Esophagus muscularis mucosa (tissue), 4 donors: ENCODE data around the gene XK. TPM values are rescaled to one million over a fixed set of nuclear protein-coding genes. Genes with fewer than 3 reads are reported as not detected.

Experiments used
- DNase-seq: peaks from one replicate; pipeline ENCODE4 v3.0.0-alpha.2; 2017; ENCODE audit errors: extremely low spot score
- H3K27ac ChIP-seq, 4 donors: fragments of 200-600 bp; sonication (generic); replicated peaks in 1 of 4; 1 replicate in 3 of 4; 2 replicates in 1 of 4; pipeline ENCODE4 v1.5.1; 2016 to 2019; ENCODE audit warnings: mild to moderate bottlenecking in 1 of 4
- H3K27me3 ChIP-seq, 4 donors: fragments of 200-600 bp; sonication (generic); one replicate each; pipeline versions ENCODE4 v1.5.1 to v1.6.0; 2016 to 2019
- H3K36me3 ChIP-seq, 4 donors: fragments of 200-600 bp; sonication (generic); one replicate each; pipeline ENCODE4 v1.5.1; 2016 to 2019
- H3K4me1 ChIP-seq, 4 donors: fragments of 200-600 bp; sonication (generic); one replicate each; pipeline ENCODE4 v1.5.1; 2016 to 2019
- H3K4me3 ChIP-seq, 4 donors: fragments of 200-600 bp; sonication (generic); 1 replicate in 2 of 4; 2 replicates in 2 of 4; pipeline ENCODE4 v1.5.1; 2016 to 2019; ENCODE audit warnings: mild to moderate bottlenecking in 4 of 4, moderate library complexity in 1 of 4
- H3K9me3 ChIP-seq, 4 donors: fragments of 200-600 bp; sonication (generic); 1 replicate in 3 of 4; 2 replicates in 1 of 4; pipeline ENCODE4 v1.5.1; 2016 to 2019
- EP300 ChIP-seq: sonication (generic); formaldehyde crosslinking; IDR thresholded peaks from one replicate; pipeline ENCODE4 v1.6.1; 2017; ENCODE audit warnings: antibody characterized with exemption
- POLR2A ChIP-seq: fragments of 450-650 bp; IDR thresholded peaks from one replicate; pipeline ENCODE4 v1.6.1; 2017; ENCODE audit warnings: antibody characterized with exemption, moderate library complexity, mild to moderate bottlenecking, low read depth
- POLR2AphosphoS5 ChIP-seq, 2 donors: sonication (generic); formaldehyde crosslinking; IDR thresholded peaks; one replicate each; pipeline ENCODE4 v1.6.1; 2017; ENCODE audit warnings: antibody characterized with exemption in 2 of 2
- WGBS: methylation state at CpG from one replicate; pipeline ENCODE4 v1.1.5; 2018; 5-methylcytosine and 5-hydroxymethylcytosine counted together
- intact Hi-C: fragments of 100-400 bp; cut with DNase I; formaldehyde crosslinking; loops from one replicate; pipeline ENCODE4 v1.15.1; 2023
- total RNA-seq, 4 donors: library from RNA; depleted of rRNA; stranded (reverse); fragments of >200 nt; gene quantifications; one replicate each; pipeline versions ENCODE4 v1.1.0 to v1.2.1, GENCODE V29; 2016
- TF ChIP-seq, protein P1 (sequence below), 3 experiments: fragments of 200-600 bp in 2 of 3; fragments of 450-650 bp in 1 of 3; sonication (generic) in 2 of 3; IDR thresholded peaks; one replicate each; pipeline ENCODE4 v1.5.1; 2017 to 2019; ENCODE audit warnings: antibody characterized with exemption in 3 of 3, mild to moderate bottlenecking in 2 of 3, moderate library complexity in 1 of 3

Gene XK
- total RNA-seq, 4 donors from 2014 or later, result 8.4 to 11.9 (median 9.9) TPM

DNA sequence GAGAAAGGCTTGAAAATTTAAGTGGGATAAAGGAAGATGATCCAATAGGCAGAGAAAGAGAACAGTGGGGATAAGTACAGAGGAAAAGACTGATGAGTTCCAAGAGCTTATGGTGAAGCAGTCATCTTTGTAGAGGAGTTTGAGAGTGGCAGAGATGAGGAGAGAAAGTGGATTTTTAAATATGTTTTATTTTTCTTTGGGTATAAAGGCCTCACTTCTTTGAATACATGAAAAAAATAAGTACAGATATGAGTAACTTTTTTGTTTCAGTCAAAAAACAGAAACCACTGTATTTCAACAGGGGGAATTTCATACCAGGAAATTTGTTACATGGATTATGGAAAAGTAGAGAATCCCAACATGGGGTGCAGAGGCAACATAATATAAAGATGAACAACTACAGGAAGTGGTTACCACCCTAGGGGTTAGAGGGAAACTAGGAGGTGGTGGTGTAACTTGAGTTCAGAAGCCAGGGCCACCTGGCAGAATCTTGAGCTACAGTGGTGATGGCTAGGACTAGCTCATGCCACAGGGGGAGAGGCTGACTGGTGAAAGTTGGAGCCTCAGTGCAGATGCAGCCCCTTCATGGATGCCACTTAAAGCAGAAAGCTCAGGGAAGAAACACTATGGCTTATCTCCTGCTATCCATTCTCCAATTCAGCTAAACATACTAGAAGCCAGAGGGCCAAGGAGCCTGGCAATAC is 90.8 kb downstream of the XK start:
- Histone ChIP-seq H3K4me1 (no peaks in the 10 kb centered on the region), H3K27me3 (no peaks in the 10 kb centered on the region), H3K4me3 (no peak overlapping the region), H3K27ac (no peak overlapping the region), H3K36me3 (no peaks in the 10 kb centered on the region), H3K9me3 (no peaks in the 10 kb centered on the region)
- intact Hi-C loops, result no loop called here
- DNase-seq, result no peak
- TF ChIP-seq POLR2A (no peak), POLR2AphosphoS5 (IDR thresholded peaks at IDR 0.05) (no peak), EP300 (no peak)
- TF ChIP-seq, protein P1, sequence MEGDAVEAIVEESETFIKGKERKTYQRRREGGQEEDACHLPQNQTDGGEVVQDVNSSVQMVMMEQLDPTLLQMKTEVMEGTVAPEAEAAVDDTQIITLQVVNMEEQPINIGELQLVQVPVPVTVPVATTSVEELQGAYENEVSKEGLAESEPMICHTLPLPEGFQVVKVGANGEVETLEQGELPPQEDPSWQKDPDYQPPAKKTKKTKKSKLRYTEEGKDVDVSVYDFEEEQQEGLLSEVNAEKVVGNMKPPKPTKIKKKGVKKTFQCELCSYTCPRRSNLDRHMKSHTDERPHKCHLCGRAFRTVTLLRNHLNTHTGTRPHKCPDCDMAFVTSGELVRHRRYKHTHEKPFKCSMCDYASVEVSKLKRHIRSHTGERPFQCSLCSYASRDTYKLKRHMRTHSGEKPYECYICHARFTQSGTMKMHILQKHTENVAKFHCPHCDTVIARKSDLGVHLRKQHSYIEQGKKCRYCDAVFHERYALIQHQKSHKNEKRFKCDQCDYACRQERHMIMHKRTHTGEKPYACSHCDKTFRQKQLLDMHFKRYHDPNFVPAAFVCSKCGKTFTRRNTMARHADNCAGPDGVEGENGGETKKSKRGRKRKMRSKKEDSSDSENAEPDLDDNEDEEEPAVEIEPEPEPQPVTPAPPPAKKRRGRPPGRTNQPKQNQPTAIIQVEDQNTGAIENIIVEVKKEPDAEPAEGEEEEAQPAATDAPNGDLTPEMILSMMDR (IDR thresholded peaks at IDR 0.05), result no peak

DNA sequence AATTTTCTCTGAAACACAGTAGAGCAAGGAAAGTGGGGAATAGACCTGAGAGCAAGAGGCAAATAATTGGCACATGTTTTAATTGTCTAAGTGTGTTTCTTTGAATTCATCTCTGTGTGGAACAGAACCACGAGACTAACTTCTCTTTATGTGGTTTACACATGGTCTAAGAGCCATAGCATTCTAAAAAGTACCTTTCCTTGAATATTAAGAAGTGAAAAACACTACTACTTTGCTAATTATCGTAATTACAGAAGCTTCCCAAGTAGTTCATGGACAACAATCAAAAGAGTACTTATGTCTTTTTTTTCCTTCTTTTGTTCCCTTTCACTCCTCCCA is 91.4 kb downstream of the XK start:
- no peak for DNase-seq
- no peaks in the 10 kb centered on the region for H3K9me3 ChIP-seq
- H3K36me3 ChIP-seq, result no peaks in the 10 kb centered on the region
- H3K27me3 ChIP-seq, result no peaks in the 10 kb centered on the region
- TF ChIP-seq EP300 (no peak), POLR2A (no peak), POLR2AphosphoS5 (IDR thresholded peaks at IDR 0.05) (no peak)
- TF ChIP-seq, protein P1 (IDR thresholded peaks at IDR 0.05), result no peak
- no peak overlapping the region for H3K27ac ChIP-seq
- no peaks in the 10 kb centered on the region for H3K4me1 ChIP-seq
- intact Hi-C loops, result no loop called here
- H3K4me3 ChIP-seq, result no peak overlapping the region
- WGBS, result 52% methylated on average over 2 of the region's 2 CpGs

DNA sequence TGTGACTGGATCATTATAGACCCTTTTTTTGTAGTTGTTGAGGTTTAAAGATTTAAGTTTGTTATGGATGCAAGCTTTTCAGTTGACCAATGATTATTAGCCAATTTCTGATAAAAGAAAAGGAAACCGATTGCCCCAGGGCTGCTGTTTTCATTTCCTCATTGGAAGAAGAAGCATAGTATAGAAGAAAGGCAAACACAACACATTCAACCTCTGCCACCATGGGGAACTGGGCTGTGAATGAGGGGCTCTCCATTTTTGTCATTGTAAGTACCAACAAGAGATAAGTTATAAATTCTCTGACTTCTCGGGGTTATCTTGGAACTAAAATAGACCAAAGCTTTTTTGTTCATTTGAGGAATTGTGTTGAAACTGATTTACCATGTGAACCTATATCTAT is 94.3 kb downstream of the XK start, which contains the start of gene CYBB:
CYBB (plus strand) TSS at position 203 of the 400 bp plus-strand sequence; CDS start at position 222, 19 bp downstream.
- Histone ChIP-seq H3K9me3 (no peaks in the 10 kb centered on the region), H3K4me3 (peak within 1 kb of the TSS in 1 of 4 donors; percentile 18), H3K27me3 (no peaks in the 10 kb centered on the region), H3K36me3 (no peaks in the 10 kb centered on the region), H3K27ac (no peak within 1 kb of the TSS), H3K4me1 (no peaks in the 10 kb centered on the region)
- 72% methylated on average over 2 of the region's 2 CpGs for WGBS
- TF ChIP-seq POLR2AphosphoS5 (IDR thresholded peaks at IDR 0.05) (no peak), EP300 (no peak), POLR2A (no peak)
- TF ChIP-seq, protein P1 (IDR thresholded peaks at IDR 0.05), result no peak
- intact Hi-C loops, result no loop called here
- DNase-seq, result no peak

DNA sequence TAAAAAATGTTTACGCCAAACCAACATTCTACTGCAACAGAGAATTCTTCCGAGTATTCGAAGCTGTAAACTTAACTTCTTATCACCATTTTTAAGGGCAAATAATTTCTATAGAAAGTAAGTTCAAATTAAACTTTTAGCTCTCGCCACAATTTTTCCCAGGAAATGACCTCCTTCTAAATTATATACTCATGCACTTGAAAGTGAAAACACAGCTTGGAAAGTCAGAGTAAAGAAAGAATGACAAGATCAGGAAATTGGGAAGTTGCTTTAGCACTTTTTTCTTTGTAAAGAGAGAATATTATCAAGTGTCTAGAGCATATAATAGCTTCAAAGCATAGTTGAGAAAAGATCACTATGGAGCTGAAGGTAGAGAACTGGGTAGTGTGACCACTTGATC is 95.5 kb downstream of the XK start:
- Histone ChIP-seq H3K9me3 (no peaks in the 10 kb centered on the region), H3K4me1 (no peaks in the 10 kb centered on the region), H3K4me3 (peak overlapping the region in 1 of 4 donors; percentile 4), H3K36me3 (no peaks in the 10 kb centered on the region), H3K27ac (no peak overlapping the region), H3K27me3 (no peaks in the 10 kb centered on the region)
- no peak for DNase-seq
- intact Hi-C loops, result no loop called here
- TF ChIP-seq POLR2AphosphoS5 (IDR thresholded peaks at IDR 0.05) (no peak), POLR2A (no peak), EP300 (no peak)
- TF ChIP-seq, protein P1 (IDR thresholded peaks at IDR 0.05), result no peak
- 91% methylated on average over 4 of the region's 4 CpGs for WGBS

Other genes starting within 250 kb of the XK start
- 1 to 10 TPM in 3 of 4 donors, under 1 TPM in 1; 0.83 to 1.7 (median 1.5) TPM for gene LANCL3, start 114.1 kb upstream of the XK start, total RNA-seq
- gene CYBB, start 94.3 kb downstream of the XK start, total RNA-seq, result 10 to 100 TPM; 11.4 to 24.5 (median 14.0) TPM
- 10 to 100 TPM; 37.7 to 55.7 (median 49.9) TPM for gene DYNLT3, start 161.8 kb downstream of the XK start, total RNA-seq